SH-SY5Y (cell line): ENCODE data around the gene PRUNE2.

Source experiments
- GATA2 ChIP-seq: IDR thresholded peaks from 2 replicates; pipeline ENCODE4 v1.6.1; 2011; ENCODE audit warnings: mild to moderate bottlenecking, low read depth, low read length
- GATA3 ChIP-seq: IDR thresholded peaks from 2 replicates; pipeline ENCODE4 v1.6.1; 2011; ENCODE audit warnings: low read depth, mild to moderate bottlenecking, low read length, moderate library complexity

- TF ChIP-seq GATA3 = no peak
- TF ChIP-seq GATA2 = no peak
These were observed 215.5 kb downstream of the PRUNE2 start for GRCh38 chr9:76690246-76690972.
